ENCODE measurements around the gene ZSWIM5. TPM values are rescaled to one million over a fixed set of nuclear protein-coding genes. Genes with fewer than 3 reads are reported as not detected.

ZSWIM5 gene
- polyA plus RNA-seq, 1 donor (not counting 4 experiments of a cell fraction or from before 2014, with no cell fraction given), result 0.03 TPM

DNA sequence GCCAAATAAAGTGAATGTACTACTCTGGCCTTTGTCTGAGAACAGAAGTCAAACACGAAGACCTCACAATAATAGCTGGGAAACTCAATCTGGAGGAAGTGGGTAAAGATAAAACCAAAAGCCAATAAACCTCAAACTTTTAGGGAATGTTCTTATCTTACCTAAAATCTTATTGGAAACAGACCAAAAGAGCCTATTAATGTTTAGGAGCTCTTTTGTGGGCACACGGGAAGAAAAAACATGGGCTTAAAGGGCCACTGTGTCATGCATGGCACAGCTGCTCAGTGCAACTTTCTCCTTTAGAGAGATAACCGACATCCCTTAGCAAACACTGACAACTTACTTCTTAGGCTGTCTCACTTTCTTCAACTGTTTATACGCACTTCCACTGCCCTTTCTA, 236.1 kb downstream of the ZSWIM5 start:
- DNase-seq (ENCODE audit: low read depth, low spot score) (no peak), FAIRE-seq (no peak)
- H3K9me3 ChIP-seq (ENCODE audit: control insufficient read depth, low read depth, low read length), result no peaks in the 10 kb centered on the region
- no peaks in the 10 kb centered on the region for H3K27me3 ChIP-seq (ENCODE audit: control insufficient read depth, extremely low read depth, insufficient read depth, low read length)
- H3K27ac ChIP-seq (ENCODE audit: control insufficient read depth, insufficient read depth, low read length), result no peak overlapping the region
- no peak for TF ChIP-seq EZH2 (IDR thresholded peaks at IDR 0.05; ENCODE audit: low read length)
- TF ChIP-seq, protein P1, sequence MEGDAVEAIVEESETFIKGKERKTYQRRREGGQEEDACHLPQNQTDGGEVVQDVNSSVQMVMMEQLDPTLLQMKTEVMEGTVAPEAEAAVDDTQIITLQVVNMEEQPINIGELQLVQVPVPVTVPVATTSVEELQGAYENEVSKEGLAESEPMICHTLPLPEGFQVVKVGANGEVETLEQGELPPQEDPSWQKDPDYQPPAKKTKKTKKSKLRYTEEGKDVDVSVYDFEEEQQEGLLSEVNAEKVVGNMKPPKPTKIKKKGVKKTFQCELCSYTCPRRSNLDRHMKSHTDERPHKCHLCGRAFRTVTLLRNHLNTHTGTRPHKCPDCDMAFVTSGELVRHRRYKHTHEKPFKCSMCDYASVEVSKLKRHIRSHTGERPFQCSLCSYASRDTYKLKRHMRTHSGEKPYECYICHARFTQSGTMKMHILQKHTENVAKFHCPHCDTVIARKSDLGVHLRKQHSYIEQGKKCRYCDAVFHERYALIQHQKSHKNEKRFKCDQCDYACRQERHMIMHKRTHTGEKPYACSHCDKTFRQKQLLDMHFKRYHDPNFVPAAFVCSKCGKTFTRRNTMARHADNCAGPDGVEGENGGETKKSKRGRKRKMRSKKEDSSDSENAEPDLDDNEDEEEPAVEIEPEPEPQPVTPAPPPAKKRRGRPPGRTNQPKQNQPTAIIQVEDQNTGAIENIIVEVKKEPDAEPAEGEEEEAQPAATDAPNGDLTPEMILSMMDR (optimal IDR thresholded peaks at IDR 0.05 in 1 of 3, IDR thresholded peaks at IDR 0.05 in 1 of 3, conservative IDR thresholded peaks at IDR 0.05 in 1 of 3; ENCODE audit: extremely low read depth in 1 of 3, insufficient read depth in 2 of 3, low read length in 3 of 3), result no peak
- no peak overlapping the region for H2AFZ ChIP-seq (ENCODE audit: control insufficient read depth, low read length)
- no peaks in the 10 kb centered on the region for H3K79me2 ChIP-seq (ENCODE audit: control insufficient read depth, insufficient read depth, low read length)
- H3K4me2 ChIP-seq (ENCODE audit: control insufficient read depth, extremely low read depth, insufficient read depth, low read depth, low read length), result no peak overlapping the region
- dilution Hi-C loops (cut with MboI; ENCODE audit: extremely low pct_ligation_motif_present, low sequenced_read_pairs), result no loop called here
- peaks cover 0 to 4% of the 10 kb centered on the region in 2 experiments for H3K36me3 ChIP-seq (ENCODE audit: control insufficient read depth in 2 of 2, extremely low read depth in 1 of 2, insufficient read depth in 2 of 2, low read length in 2 of 2)
- no peaks in the 10 kb centered on the region for H3K9me1 ChIP-seq (ENCODE audit: control insufficient read depth, extremely low read depth, insufficient read depth, low read length)
- H3K4me3 ChIP-seq (ENCODE audit: control insufficient read depth in 2 of 3, extremely low read depth in 1 of 3, insufficient read depth in 2 of 3, low read depth in 1 of 3, low read length in 3 of 3), result no peak overlapping the region
- no peaks in the 10 kb centered on the region for H4K20me1 ChIP-seq (ENCODE audit: control insufficient read depth, extremely low read depth, insufficient read depth, low read length)
- no peak overlapping the region for H3K9ac ChIP-seq (ENCODE audit: control insufficient read depth, extremely low read depth, insufficient read depth, low read length)
- peaks cover 3% of the 10 kb centered on the region for H3K4me1 ChIP-seq (ENCODE audit: control insufficient read depth, extremely low read depth, insufficient read depth, low read length)

Other genes with a start within 250 kb of the ZSWIM5 start
- gene EIF2B3, start 220.0 kb downstream of the ZSWIM5 start, polyA plus RNA-seq, result 29.3 to 46.7 TPM (median 35.2 TPM) in 3 replicates
- 28.1 to 38.2 TPM (median 34.9 TPM) in 3 replicates for gene HECTD3, start 195.3 kb downstream of the ZSWIM5 start, polyA plus RNA-seq
- gene UROD, start 194.4 kb downstream of the ZSWIM5 start, polyA plus RNA-seq, result 157 to 212 TPM (median 174 TPM) in 3 replicates
- 0.14 to 0.42 TPM (median 0.18 TPM) in 3 replicates for gene HPDL, start 120.3 kb upstream of the ZSWIM5 start, polyA plus RNA-seq
- gene TOE1, start 133.6 kb upstream of the ZSWIM5 start, polyA plus RNA-seq, result 10.8 to 17.9 TPM (median 12.1 TPM) in 3 replicates
- 8.6 to 10.8 TPM (median 10.0 TPM) in 3 replicates for gene MUTYH, start 133.8 kb upstream of the ZSWIM5 start, polyA plus RNA-seq

Data from keratinocyte (primary cell).